AG08395 (cell line): Measurements from ENCODE around the gene ANO10.
A peak's percentile ranks its signal among the peaks of the same experiment; 100 is the strongest.
"Not testable (repeated sequence)": the region's sequence is repeated elsewhere in the genome, so short reads cannot be mapped to it uniquely, and the experiment has no call there.

Source experiments
- DNase-seq: peaks from one replicate; pipeline ENCODE4 v3.0.0; 2012; ENCODE audit warnings: mixed read lengths, low spot score

Gene ANO10

DNA sequence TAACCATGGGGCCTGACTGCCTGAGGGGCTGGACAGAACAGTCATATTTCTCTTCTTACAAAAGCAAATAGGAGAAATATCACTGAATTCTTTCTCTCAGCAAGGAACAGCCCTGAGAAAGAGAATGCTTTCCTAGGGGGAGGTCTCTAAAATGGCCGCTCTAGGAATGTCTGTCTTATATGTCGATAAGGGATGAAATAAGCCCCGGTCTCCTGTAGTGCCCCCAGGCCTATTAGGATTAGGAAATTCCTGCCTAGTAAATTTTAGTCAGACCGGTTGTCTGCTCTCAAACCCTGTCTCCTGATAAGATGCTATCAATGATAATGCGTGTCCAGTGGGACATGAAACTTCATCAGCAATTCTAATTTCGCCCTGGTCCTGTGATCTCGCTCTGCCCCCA lies 103.3 kb downstream of the ANO10 start:
- not testable (repeated sequence) for DNase-seq

- no peak for DNase-seq
Observed at GRCh38 chr3:43515970-43516635, 105.7 kb downstream of the ANO10 start.

GRCh38 chr3:43515208-43515917 lies 106.4 kb downstream of the ANO10 start:
- no peak for DNase-seq

GRCh38 chr3:43512754-43513404 lies 108.9 kb downstream of the ANO10 start:
- peak; percentile 68 for DNase-seq

DNA sequence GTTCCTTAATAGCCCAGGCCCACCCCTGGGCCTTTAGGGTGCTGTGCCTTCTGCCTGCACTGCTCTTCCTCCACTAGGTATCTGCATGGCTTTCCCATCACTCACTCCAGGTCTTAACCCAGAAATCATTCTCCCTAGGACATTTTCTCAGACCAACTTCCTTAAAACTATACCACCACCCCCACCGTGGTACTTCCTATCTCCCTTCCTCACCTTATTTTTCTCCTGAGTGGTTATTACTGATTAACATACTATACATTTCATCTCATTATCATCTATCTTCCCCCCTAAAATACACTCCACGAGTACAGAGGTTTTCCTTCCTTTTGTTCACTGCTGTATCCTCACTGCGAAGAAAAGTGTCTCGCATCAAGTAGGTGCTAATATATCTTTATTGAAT lies 115.2 kb downstream of the ANO10 start:
- no peak for DNase-seq

DNA sequence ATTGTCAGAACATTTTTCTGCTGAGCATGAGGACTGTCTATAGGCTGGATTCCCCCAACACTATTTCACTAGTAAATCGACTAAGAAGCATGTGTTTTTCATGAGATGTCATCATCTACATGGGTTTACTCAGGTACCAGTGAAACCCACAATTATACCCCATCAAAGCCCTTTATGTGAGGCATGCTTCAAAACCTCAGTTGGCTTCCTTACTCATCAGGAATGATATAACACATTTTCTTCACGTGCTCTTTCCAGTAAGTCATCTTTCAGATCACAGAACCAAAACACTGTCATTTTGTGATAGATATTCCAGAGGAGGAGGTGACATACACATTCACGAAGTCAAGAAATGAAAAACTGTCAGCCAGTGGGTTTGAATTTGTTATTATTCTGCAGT lies 116.5 kb downstream of the ANO10 start:
- peak; percentile 25 for DNase-seq

DNA sequence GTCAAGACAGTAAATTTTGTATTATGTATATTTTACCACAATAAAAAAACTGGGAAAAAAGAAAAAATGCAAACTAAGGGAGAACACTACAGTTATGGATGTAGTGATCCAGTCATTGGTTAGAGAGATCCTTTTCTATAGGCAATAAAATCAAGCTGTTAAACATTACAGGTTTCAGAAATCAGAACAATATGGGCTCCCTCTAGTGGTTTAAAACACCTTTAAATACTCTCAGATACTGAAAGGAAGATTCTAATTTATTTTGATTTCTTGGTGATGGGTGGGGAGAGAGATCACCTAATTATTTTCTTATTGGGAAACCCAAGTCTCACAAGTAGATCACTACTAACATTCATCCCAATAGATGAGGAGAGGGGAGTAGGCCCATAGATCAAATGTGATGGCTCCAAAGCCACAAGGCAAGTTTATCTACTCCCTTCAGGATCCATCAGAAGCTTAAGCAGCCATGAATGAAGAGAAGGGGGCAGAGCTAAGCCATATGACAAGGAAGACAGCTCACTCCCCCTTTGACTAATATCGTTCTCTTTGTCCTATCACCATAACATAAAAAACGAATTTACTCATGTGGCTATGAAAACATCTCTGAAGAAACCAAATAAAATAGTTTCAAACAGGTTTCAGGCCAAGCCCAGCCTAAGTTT lies 118.6 kb downstream of the ANO10 start:
- no peak for DNase-seq

GRCh38 chr3:43499256-43499655 lies 122.6 kb downstream of the ANO10 start:
- no peak for DNase-seq

DNA sequence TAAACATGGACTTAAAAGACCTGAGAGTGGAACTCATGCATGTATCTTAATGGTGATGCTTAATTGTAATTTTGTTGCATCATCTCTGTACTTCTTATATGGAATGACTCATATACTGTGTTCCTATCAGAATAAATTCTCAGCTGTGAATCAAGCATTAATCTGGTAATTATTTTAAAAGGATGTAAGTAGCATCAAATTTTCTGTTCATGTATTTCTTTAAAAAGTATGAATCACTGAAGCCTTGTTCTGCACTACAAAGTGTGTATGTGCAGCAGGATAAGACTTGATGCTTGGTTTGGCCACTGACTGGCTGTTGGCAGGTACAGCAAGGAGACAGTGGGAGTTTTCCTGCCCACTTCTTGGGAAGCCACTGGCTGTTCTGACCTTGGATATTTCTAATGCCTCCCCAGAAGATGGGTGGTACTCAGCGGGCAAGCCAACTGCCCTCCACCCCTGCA lies 123.9 kb downstream of the ANO10 start:
- no peak for DNase-seq

GRCh38 chr3:43497422-43497821 lies 124.4 kb downstream of the ANO10 start:
- DNase-seq, result no peak

DNA sequence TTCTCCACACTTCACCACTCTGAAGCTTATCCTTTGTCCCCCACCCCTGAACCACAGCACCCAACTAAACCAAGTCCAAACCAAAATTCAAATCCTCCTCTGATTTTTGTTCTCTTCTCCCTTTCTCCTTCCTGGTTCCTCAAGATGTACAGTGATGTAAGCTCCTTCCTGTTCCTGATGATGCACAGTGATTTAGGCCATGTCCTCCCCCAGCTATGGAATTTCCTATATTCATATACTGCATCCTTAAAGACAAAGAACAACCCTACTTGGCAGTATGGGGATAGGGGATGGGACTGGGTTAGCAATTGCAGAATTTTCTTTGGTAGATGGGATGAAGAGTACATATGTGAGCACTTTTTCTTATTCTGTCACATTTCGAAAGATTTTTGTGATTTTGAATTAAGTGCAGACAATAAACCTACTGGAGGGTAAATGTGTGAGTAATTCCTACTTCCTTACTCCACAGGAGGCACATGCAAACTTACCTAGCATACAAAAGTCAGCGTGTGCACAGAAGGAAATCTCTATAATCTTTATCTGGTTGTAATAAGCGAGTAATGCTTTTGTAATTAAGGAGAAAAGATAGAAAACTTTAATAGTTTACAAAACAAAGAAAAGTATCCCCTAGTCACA lies 125.0 kb downstream of the ANO10 start:
- no peak for DNase-seq

- DNase-seq, result not testable (repeated sequence)
Observed at GRCh38 chr3:43492932-43493331, 128.9 kb downstream of the ANO10 start.

DNA sequence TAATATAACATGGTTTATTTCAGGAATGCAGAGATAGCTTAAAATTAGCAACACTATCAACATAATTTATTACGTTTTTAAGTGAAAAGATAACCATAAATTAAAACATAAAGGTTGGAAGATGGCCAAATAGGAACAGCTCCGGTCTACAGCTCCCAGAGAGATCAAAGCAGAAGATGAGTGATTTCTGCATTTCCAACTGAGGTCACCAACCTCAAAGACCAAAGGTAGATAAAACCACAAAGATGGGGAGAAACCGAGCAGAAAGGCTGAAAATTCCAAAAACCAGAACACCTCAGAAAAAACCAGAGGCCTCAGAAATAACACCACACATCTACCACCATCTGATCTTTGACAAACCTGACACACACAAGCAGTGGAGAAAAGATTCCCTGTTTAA lies 130.0 kb downstream of the ANO10 start:
- DNase-seq, result not testable (repeated sequence)

- DNase-seq, result no peak
Observed at GRCh38 chr3:43490640-43491185, 131.1 kb downstream of the ANO10 start.

DNA sequence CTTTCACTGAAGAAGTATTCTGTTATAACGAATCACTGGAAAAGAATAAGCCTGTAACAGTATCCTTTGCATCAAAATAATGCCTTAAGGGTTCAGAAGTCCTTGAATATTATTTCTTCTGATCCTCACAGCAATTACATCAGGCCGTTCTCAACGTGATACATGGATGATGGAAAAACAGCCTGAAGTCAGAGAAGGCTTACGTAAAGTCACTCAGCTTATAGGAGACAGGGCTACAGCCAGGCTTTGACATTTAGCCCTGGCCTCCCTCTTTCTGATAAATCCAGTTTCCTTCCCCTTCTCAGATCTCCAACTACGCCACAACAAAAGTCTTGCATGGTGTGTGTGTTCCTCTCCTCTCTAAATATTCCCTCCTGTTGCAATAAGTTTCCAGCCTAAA lies 131.9 kb downstream of the ANO10 start:
- DNase-seq, result no peak

DNA sequence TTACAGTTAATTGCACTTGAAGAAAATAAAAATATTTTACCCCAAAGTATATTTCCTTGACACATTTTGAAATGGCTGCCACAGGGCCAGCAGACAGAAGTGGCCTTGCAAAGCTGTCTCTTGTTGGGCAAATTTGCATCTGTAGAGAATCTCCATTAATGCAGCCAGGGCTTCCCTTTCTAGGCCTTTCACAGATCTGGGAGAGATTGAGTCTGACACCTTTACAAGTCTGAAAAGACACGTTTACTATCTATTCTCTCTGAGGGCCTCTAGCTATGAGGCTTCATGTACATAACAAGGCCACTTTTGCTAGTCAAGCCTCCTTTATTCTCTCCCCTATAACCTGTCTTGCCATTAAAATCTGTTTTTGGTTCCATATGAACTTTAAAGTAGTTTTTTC lies 135.9 kb downstream of the ANO10 start:
- no peak for DNase-seq

- no peak for DNase-seq
Observed at GRCh38 chr3:43484926-43485488, 136.8 kb downstream of the ANO10 start.

GRCh38 chr3:43481375-43481774 lies 140.4 kb downstream of the ANO10 start:
- no peak for DNase-seq

- DNase-seq, result not testable (repeated sequence)
Observed at GRCh38 chr3:43478839-43479238, 143.0 kb downstream of the ANO10 start.

GRCh38 chr3:43478118-43478785 lies 143.6 kb downstream of the ANO10 start:
- no peak for DNase-seq

DNA sequence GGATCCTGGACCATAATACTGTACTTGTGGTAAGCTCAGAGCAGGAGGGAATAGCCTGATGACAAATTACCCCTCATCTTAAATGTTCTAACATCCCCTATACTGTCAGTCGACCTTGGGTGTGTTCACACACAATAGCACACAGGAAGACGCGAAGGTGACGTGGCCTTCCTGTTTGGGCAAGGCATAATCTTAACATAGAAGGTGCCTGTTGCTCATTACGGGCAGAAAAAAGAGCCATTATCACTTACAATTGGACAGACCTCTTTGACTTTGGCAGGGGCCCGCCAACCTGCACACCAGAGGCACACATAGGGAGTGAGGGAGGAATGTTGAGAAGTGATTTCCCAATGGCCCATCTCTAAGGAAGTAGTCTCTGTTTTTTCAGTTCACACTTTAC lies 144.2 kb downstream of the ANO10 start:
- no peak for DNase-seq
